ENCODE measurements around the gene CDH23. TPM values are rescaled to one million over a fixed set of nuclear protein-coding genes. Genes with fewer than 3 reads are reported as not detected.

Gene CDH23
- total RNA-seq, 4 donors from 2014 or later: 13.8 to 20.1 (median 17.3) TPM

GRCh38 chr10:71526653-71527052 lies 129.9 kb downstream of the CDH23 start:
- WGBS, 2 donors: 86 to 88% methylated on average over 11 of the region's 11 CpGs
- no peaks in the 10 kb centered on the region for H3K36me3 ChIP-seq
- H3K9me3 ChIP-seq: no peaks in the 10 kb centered on the region
- no peak for DNase-seq (ENCODE audit: low spot score in 2 of 2)
- peaks cover 0 to 4% (median 0%) of the 10 kb centered on the region in 4 donors for H3K4me1 ChIP-seq
- TF ChIP-seq POLR2A (IDR thresholded peaks at IDR 0.05) (no peak), EP300 (IDR thresholded peaks at IDR 0.05) (no peak), CTCF (IDR thresholded peaks at IDR 0.05) (no peak)
- H3K27ac ChIP-seq: no peak overlapping the region
- no peak overlapping the region for H3K4me3 ChIP-seq
- H3K27me3 ChIP-seq: no peaks in the 10 kb centered on the region

- WGBS, 2 donors: 77 to 79% methylated on average over 11 to 12 of the region's 12 CpGs
- H3K4me3 ChIP-seq: no peak overlapping the region
- DNase-seq (ENCODE audit: low spot score in 2 of 2): no peak
Observed at GRCh38 chr10:71527135-71527534, 130.4 kb downstream of the CDH23 start.

GRCh38 chr10:71528371-71529206 lies 131.9 kb downstream of the CDH23 start:
- Histone ChIP-seq H3K9me3 (no peaks in the 10 kb centered on the region), H3K4me3 (no peak overlapping the region), H3K36me3 (no peaks in the 10 kb centered on the region), H3K27me3 (no peaks in the 10 kb centered on the region), H3K4me1 (peaks cover 0 to 4% (median 0%) of the 10 kb centered on the region in 4 donors), H3K27ac (no peak overlapping the region)
- no peak for DNase-seq (ENCODE audit: low spot score in 2 of 2)
- no peak for TF ChIP-seq EP300 (IDR thresholded peaks at IDR 0.05)
- TF ChIP-seq POLR2A (IDR thresholded peaks at IDR 0.05): no peak
- TF ChIP-seq CTCF (IDR thresholded peaks at IDR 0.05): no peak
- 68 to 71% methylated on average over 16 to 17 of the region's 17 CpGs for WGBS, 2 donors

More at GRCh38 chr10:71527135-71527534, 130.4 kb downstream of the CDH23 start:
- H3K27me3 ChIP-seq: no peaks in the 10 kb centered on the region
- H3K4me1 ChIP-seq: peaks cover 0 to 4% (median 0%) of the 10 kb centered on the region in 4 donors
- no peaks in the 10 kb centered on the region for H3K9me3 ChIP-seq
- no peaks in the 10 kb centered on the region for H3K36me3 ChIP-seq
- no peak overlapping the region for H3K27ac ChIP-seq
- no peak for TF ChIP-seq POLR2A (IDR thresholded peaks at IDR 0.05)
- no peak for TF ChIP-seq CTCF (IDR thresholded peaks at IDR 0.05)
- TF ChIP-seq EP300 (IDR thresholded peaks at IDR 0.05): no peak

GRCh38 chr10:71529207-71529827 lies 132.6 kb downstream of the CDH23 start:
- TF ChIP-seq CTCF (IDR thresholded peaks at IDR 0.05) (no peak), EP300 (IDR thresholded peaks at IDR 0.05) (no peak), POLR2A (IDR thresholded peaks at IDR 0.05) (no peak)
- peaks cover 0 to 4% (median 0%) of the 10 kb centered on the region in 4 donors for H3K4me1 ChIP-seq
- no peaks in the 10 kb centered on the region for H3K9me3 ChIP-seq
- 83 to 86% methylated on average over 11 of the region's 11 CpGs for WGBS, 2 donors
- DNase-seq (ENCODE audit: low spot score in 2 of 2): no peak
- H3K27ac ChIP-seq: no peak overlapping the region
- H3K4me3 ChIP-seq: no peak overlapping the region
- no peaks in the 10 kb centered on the region for H3K27me3 ChIP-seq
- H3K36me3 ChIP-seq: no peaks in the 10 kb centered on the region

GRCh38 chr10:71530781-71531180 lies 134.1 kb downstream of the CDH23 start:
- no peak overlapping the region for H3K27ac ChIP-seq
- H3K9me3 ChIP-seq: no peaks in the 10 kb centered on the region
- WGBS, 2 donors: 94 to 97% methylated on average over 3 to 4 of the region's 4 CpGs
- H3K4me1 ChIP-seq: peaks cover 0 to 4% (median 0%) of the 10 kb centered on the region in 4 donors
- no peaks in the 10 kb centered on the region for H3K27me3 ChIP-seq
- H3K36me3 ChIP-seq: no peaks in the 10 kb centered on the region
- DNase-seq (ENCODE audit: low spot score in 2 of 2): no peak
- H3K4me3 ChIP-seq: no peak overlapping the region
- TF ChIP-seq POLR2A (IDR thresholded peaks at IDR 0.05): no peak
- no peak for TF ChIP-seq EP300 (IDR thresholded peaks at IDR 0.05)
- no peak for TF ChIP-seq CTCF (IDR thresholded peaks at IDR 0.05)
